Lung microvascular endothelial cell (primary cell): ENCODE measurements around the gene RAB20. TPM values are rescaled to one million over a fixed set of nuclear protein-coding genes. Genes with fewer than 3 reads are reported as not detected.

Experiments
- total RNA-seq: library from RNA; depleted of rRNA; stranded (reverse); fragments of >200 nt; gene quantifications from 2 replicates; pipeline ENCODE4 v1.2.1, GENCODE V29; 2014

RAB20 gene
- total RNA-seq, 1 donor from 2014 or later, result 1.6 TPM

Other genes starting within 250 kb of the RAB20 start
- 13.9 and 20.8 TPM in 2 replicates for gene NAXD, start 53.8 kb upstream of the RAB20 start, total RNA-seq
- 34.0 and 51.6 TPM in 2 replicates for gene CARS2, start 144.4 kb upstream of the RAB20 start, total RNA-seq
- 8.5 and 13.5 TPM in 2 replicates for gene ING1, start 152.0 kb upstream of the RAB20 start, total RNA-seq